HepG2 (cell line): ENCODE measurements around the gene PDLIM7. TPM values are rescaled to one million over a fixed set of nuclear protein-coding genes. Genes with fewer than 3 reads are reported as not detected.

Experiments
- ATAC-seq: fragments of 200-7000 bp; cut with Tn5 transposase; 3 replicates; pipeline ENCODE4 v1.9.1; 2020; ENCODE audit warnings: mild to moderate bottlenecking, moderate library complexity
- BruUV-seq: library from RNA; stranded (reverse); fragments of 400-500 nt; replicated peaks from 2 replicates; lab custom pipeline; 2021; lab: Mats Ljungman, UMichigan
- CTCF ChIA-PET: fragments of 300-600 bp; formaldehyde crosslinking; extraction: SDS; loops from one replicate; lab custom pipeline; 2021; ENCODE audit warnings: low total read pairs, inconsistent platforms, low intra/inter-chr PET ratio; lab: Yijun Ruan, JAX
- POLR2A ChIA-PET: fragments of 350-600 bp; sonication (Branson Sonifier 250); formaldehyde crosslinking; loops from one replicate; lab custom pipeline; 2020; ENCODE audit warnings: antibody characterized with exemption, inconsistent platforms; lab: Yijun Ruan, JAX
- DNase-seq: peaks from one replicate; pipeline ENCODE4 v3.0.0-alpha.2; 2015; ENCODE audit warnings: low spot score
- FAIRE-seq: peaks from 3 replicates; lab custom pipeline; 2011; peaks lifted over from hg19 to GRCh38; lab: Jason Lieb, UNC
- H2AFZ ChIP-seq: one replicate; pipeline ENCODE4 v1.6.1; 2011; ENCODE audit warnings: low read length, inconsistent platforms
- H3K27ac ChIP-seq: fragments of 300-600 bp; 3 replicates; pipeline ENCODE4 v1.8.0; 2011; ENCODE audit warnings: mixed run types, mild to moderate bottlenecking, mixed read lengths, low read length, inconsistent platforms; ENCODE audit not compliant: insufficient read depth; ENCODE audit errors: extremely low read length
- H3K27me3 ChIP-seq, 2 experiments: fragments of 200-600 bp in 1 of 2; 2 replicates in 1 of 2; 3 replicates in 1 of 2; pipeline versions ENCODE4 v1.6.0 to v1.8.0; 2011; ENCODE audit warnings: low read length in 2 of 2, mild to moderate bottlenecking in 2 of 2, moderate library complexity in 2 of 2, inconsistent platforms in 1 of 2; ENCODE audit not compliant: insufficient read depth in 2 of 2, control insufficient read depth in 1 of 2
- H3K36me3 ChIP-seq, 2 experiments: fragments of 200-600 bp in 1 of 2; replicated peaks in 1 of 2; 2 replicates in 1 of 2; 3 replicates in 1 of 2; pipeline versions ENCODE4 v1.5.1 to v1.8.0; 2011; ENCODE audit warnings: low read length in 2 of 2, inconsistent platforms in 1 of 2; ENCODE audit not compliant: insufficient read depth in 2 of 2, control insufficient read depth in 1 of 2
- H3K4me1 ChIP-seq: 2 replicates; pipeline ENCODE4 v1.5.1; 2012; ENCODE audit warnings: low read length, inconsistent platforms; ENCODE audit not compliant: insufficient read depth
- H3K4me2 ChIP-seq: 2 replicates; pipeline ENCODE4 v1.6.0; 2011; ENCODE audit warnings: low read depth, low read length, inconsistent platforms
- H3K4me3 ChIP-seq, 3 experiments: fragments of 200-600 bp in 1 of 3; sonication (generic), shearing (Covaris generic) in 1 of 3; replicated peaks in 1 of 3; 2 replicates each; pipeline ENCODE4 v1.5.1; 2011 to 2016; ENCODE audit warnings: low read length in 3 of 3, inconsistent platforms in 2 of 3, low read depth in 2 of 3, mild to moderate bottlenecking in 2 of 3, control low read depth in 1 of 3, mixed read lengths in 1 of 3; ENCODE audit not compliant: insufficient read depth in 1 of 3
- H3K79me2 ChIP-seq: one replicate; pipeline ENCODE4 v1.6.1; 2011; ENCODE audit warnings: low read length, inconsistent platforms; ENCODE audit not compliant: insufficient read depth
- H3K9ac ChIP-seq: 2 replicates; pipeline ENCODE4 v1.6.0; 2011; ENCODE audit warnings: mild to moderate bottlenecking, low read depth, low read length, inconsistent platforms; ENCODE audit not compliant: insufficient read depth
- H3K9me3 ChIP-seq: 2 replicates; pipeline ENCODE4 v1.5.1; 2012; ENCODE audit warnings: mild to moderate bottlenecking, low read length
- H4K20me1 ChIP-seq: 2 replicates; pipeline ENCODE4 v1.6.0; 2011; ENCODE audit warnings: inconsistent platforms, mild to moderate bottlenecking, low read length, moderate library complexity; ENCODE audit not compliant: insufficient read depth
- HNRNPK ChIP-seq: fragments of 200-400 bp; formaldehyde crosslinking; IDR thresholded peaks from 2 replicates; pipeline ENCODE4 v1.6.1; 2018; ENCODE audit warnings: low read length, low read depth, moderate library complexity, mild to moderate bottlenecking; ENCODE audit not compliant: poor library complexity, severe bottlenecking
- IRF2 ChIP-seq: IDR thresholded peaks from 2 replicates; pipeline ENCODE4 v1.6.1; 2018; ENCODE audit warnings: missing genetic modification reagents, missing compliant biosample characterization
- KDM2A ChIP-seq: sonication (generic); formaldehyde crosslinking; IDR thresholded peaks from 2 replicates; pipeline ENCODE4 v1.4.0; 2020; ENCODE audit warnings: low read depth, missing genetic modification reagents, borderline replicate concordance
- MAZ ChIP-seq, 2 experiments: sonication (generic) in 1 of 2; formaldehyde crosslinking in 1 of 2; IDR thresholded peaks; 2 replicates each; pipeline versions ENCODE4 v1.5.0 to v1.6.1; 2012 to 2020; ENCODE audit warnings: low read depth in 2 of 2, mild to moderate bottlenecking in 2 of 2, borderline replicate concordance in 1 of 2, improper control_type of control experiment in 1 of 2, low read length in 1 of 2, missing genetic modification reagents in 1 of 2, moderate library complexity in 1 of 2
- PATZ1 ChIP-seq: sonication (generic); formaldehyde crosslinking; IDR thresholded peaks from 2 replicates; pipeline ENCODE4 v1.4.0; 2020; ENCODE audit warnings: missing genetic modification reagents
- PHF8 ChIP-seq: sonication (generic); formaldehyde crosslinking; IDR thresholded peaks from 2 replicates; pipeline ENCODE4 v1.5.0; 2020; ENCODE audit warnings: missing genetic modification reagents
- POLR2A ChIP-seq, 2 experiments: IDR thresholded peaks; 2 replicates each; pipeline ENCODE4 v1.6.1; 2011; ENCODE audit warnings: low read depth in 2 of 2, low read length in 2 of 2, mild to moderate bottlenecking in 1 of 2, moderate library complexity in 1 of 2; ENCODE audit not compliant: insufficient read depth in 1 of 2
- RBFOX2 ChIP-seq: fragments of 200-400 bp; formaldehyde crosslinking; IDR thresholded peaks from 2 replicates; pipeline ENCODE4 v1.6.1; 2017; ENCODE audit warnings: low read depth, mild to moderate bottlenecking, low read length
- SATB2 ChIP-seq: sonication (generic); formaldehyde crosslinking; IDR thresholded peaks from 2 replicates; pipeline ENCODE4 v1.5.0; 2020; ENCODE audit warnings: missing genetic modification reagents
- TAF1 ChIP-seq: sonication (generic); formaldehyde crosslinking; IDR thresholded peaks from 2 replicates; pipeline ENCODE4 v1.4.0; 2020; ENCODE audit warnings: missing genetic modification reagents
- TGIF2 ChIP-seq: IDR thresholded peaks from 2 replicates; pipeline ENCODE4 v1.6.1; 2016; ENCODE audit warnings: control low read depth, missing compliant biosample characterization
- ZBTB44 ChIP-seq: sonication (generic); formaldehyde crosslinking; IDR thresholded peaks from 2 replicates; pipeline ENCODE4 v1.4.0; 2020; ENCODE audit warnings: missing genetic modification reagents
- ZFP91 ChIP-seq: sonication (generic); formaldehyde crosslinking; IDR thresholded peaks from 2 replicates; pipeline ENCODE4 v1.9.0; 2022; ENCODE audit warnings: missing genetic modification reagents, mild to moderate bottlenecking, borderline replicate concordance
- ZNF276 ChIP-seq: sonication (generic); formaldehyde crosslinking; IDR thresholded peaks from 2 replicates; pipeline ENCODE4 v1.4.0; 2020; ENCODE audit warnings: mild to moderate bottlenecking, low read depth, missing genetic modification reagents
- ZNF326 ChIP-seq: sonication (generic); formaldehyde crosslinking; IDR thresholded peaks from 2 replicates; pipeline ENCODE4 v1.4.0; 2020; ENCODE audit warnings: missing genetic modification reagents, borderline replicate concordance
- ZNF382 ChIP-seq: sonication (generic); formaldehyde crosslinking; IDR thresholded peaks from 2 replicates; pipeline ENCODE4 v1.5.0; 2020; ENCODE audit warnings: missing genetic modification reagents, mild to moderate bottlenecking, borderline replicate concordance
- WGBS: methylation state at CpG from one replicate; pipeline ENCODE4 v1.1.6; 2017; ENCODE audit warnings: low lambda C conversion rate; 5-methylcytosine and 5-hydroxymethylcytosine counted together
- in situ Hi-C: cut with HindIII; loops from 2 replicates; pipeline ENCODE4 v1.10.0; 2017; ENCODE audit warnings: low pct_unique_long_range_greater_than_20kb; ENCODE audit not compliant: extremely low pct_ligation_motif_present
- intact Hi-C: fragments of 100-400 bp; cut with micrococcal nuclease; formaldehyde crosslinking; loops from one replicate; pipeline ENCODE4 v1.10.0; 2022; ENCODE audit not compliant: unreplicated experiment
- polyA plus RNA-seq, 8 experiments: library from polyadenylated mRNA; depleted of rRNA in 3 of 8; stranded (reverse) in 7 of 8; unstranded in 1 of 8; fragments of >200 nt; fragmentation: Illumina TruSeq in 4 of 8; extraction: Trizol in 4 of 8; gene quantifications; 2 replicates each; pipeline versions ENCODE4 v1.2.1 to v1.2.3, GENCODE V29; 2011 to 2016; ENCODE audit warnings: low read depth in 4 of 8, missing spikeins in 1 of 8, mixed read lengths in 1 of 8; ENCODE audit not compliant: insufficient read depth in 1 of 8
- total RNA-seq, 5 experiments: library from RNA; depleted of rRNA; stranded (reverse); fragments of >200 nt; fragmentation: Illumina TruSeq; extraction: Trizol; gene quantifications; 2 replicates each; pipeline ENCODE4 v1.2.3, GENCODE V29; 2016; ENCODE audit warnings: low read depth in 1 of 5

The PDLIM7 gene
- total and polyA plus RNA-seq, 2 of the 13 experiments (the other 11 are each of a cell fraction or from before 2014, with no cell fraction given), result 21.1 to 31.3 TPM

- H3K36me3 ChIP-seq, result no peaks in the 10 kb centered on the region
- FAIRE-seq, result no peak
- H3K27me3 ChIP-seq, result no peaks in the 10 kb centered on the region
- peak within 1 kb of the TSS; percentile 65 to 77 (median 73) for H3K4me3 ChIP-seq
- intact Hi-C loops (no loop called here), in situ Hi-C loops (loop anchor here (25.0 kb wide), 1 partner anchor 361 kb away; no protein-coding TSS in a partner anchor)
- WGBS, result 6% methylated on average over 8 of the region's 69 CpGs
- H4K20me1 ChIP-seq, result peaks cover 9% of the 10 kb centered on the region; the same call in 1 of the 2 replicates
- ChIA-PET POLR2A (interaction anchor here (0.8 to 2.8 kb wide), 6 partner anchors 16 to 105 kb away, joined by 3 to 17 read pairs (median 7); no protein-coding TSS in a partner anchor), CTCF (no interaction called here)
- no TSS peak for BruUV-seq
- no peak within 1 kb of the TSS for H2AFZ ChIP-seq
- ATAC-seq, result peak; percentile 26
- H3K4me2 ChIP-seq, result peak within 1 kb of the TSS; percentile 92
- H3K27ac ChIP-seq, result no peak within 1 kb of the TSS
- H3K9ac ChIP-seq, result peak within 1 kb of the TSS; percentile 67
- peaks cover 63% of the 10 kb centered on the region for H3K4me1 ChIP-seq
- TF ChIP-seq POLR2A (IDR thresholded peaks at IDR 0.05; ENCODE audit: insufficient read depth in 1 of 2, low read depth in 2 of 2, low read length in 2 of 2) (peak in 1 of 2 experiments; percentile 50; a peak in 1 of 4 replicates), ZBTB44 (0 out of 2 replicates have a peak, but pooled peaks have one; percentile 23), RBFOX2 (peak; percentile 41; the same call in 1 of the 2 replicates), MAZ (IDR thresholded peaks at IDR 0.05; ENCODE audit: borderline replicate concordance, low read depth, low read length) (no peak), MAZ (CRISPR knock-in tag; IDR thresholded peaks at IDR 0.05; ENCODE audit: low read depth) (0 out of 2 replicates have a peak, but pooled peaks have one; percentile 19), ZNF276 (CRISPR knock-in tag) (no peak), KDM2A (0 out of 2 replicates have a peak, but pooled peaks have one; percentile 24), ZNF326 (CRISPR knock-in tag) (no peak), PHF8 (CRISPR knock-in tag) (peak; percentile 44), ZNF382 (CRISPR knock-in tag) (no peak), ZFP91 (CRISPR knock-in tag) (no peak), TAF1 (CRISPR knock-in tag) (peak; percentile 42; the same call in 1 of the 2 replicates), SATB2 (no peak), PATZ1 (CRISPR knock-in tag) (0 out of 2 replicates have a peak, but pooled peaks have one; percentile 38), TGIF2 (CRISPR knock-in tag) (no peak), IRF2 (CRISPR knock-in tag) (0 out of 2 replicates have a peak, but pooled peaks have one; percentile 17), HNRNPK (peak; percentile 35)
- no peaks in the 10 kb centered on the region for H3K9me3 ChIP-seq
- peaks cover 3% of the 10 kb centered on the region for H3K79me2 ChIP-seq
- no peak for DNase-seq
These were observed 23.9 kb downstream of the PDLIM7 start, which contains the start of gene DBN1 for GRCh38 chr5:177473443-177474001. DBN1 (minus strand) TSS chr5:177473634; CDS start chr5:177473521, 113 bp downstream.
